Measurements from ENCODE around the gene TBX18. TPM values are rescaled to one million over a fixed set of nuclear protein-coding genes. Genes with fewer than 3 reads are reported as not detected.

TBX18 gene
- total and polyA plus RNA-seq, 2 donors (not counting 1 experiment from before 2014, with no cell fraction given) = 0.33 to 2.2 TPM

DNA sequence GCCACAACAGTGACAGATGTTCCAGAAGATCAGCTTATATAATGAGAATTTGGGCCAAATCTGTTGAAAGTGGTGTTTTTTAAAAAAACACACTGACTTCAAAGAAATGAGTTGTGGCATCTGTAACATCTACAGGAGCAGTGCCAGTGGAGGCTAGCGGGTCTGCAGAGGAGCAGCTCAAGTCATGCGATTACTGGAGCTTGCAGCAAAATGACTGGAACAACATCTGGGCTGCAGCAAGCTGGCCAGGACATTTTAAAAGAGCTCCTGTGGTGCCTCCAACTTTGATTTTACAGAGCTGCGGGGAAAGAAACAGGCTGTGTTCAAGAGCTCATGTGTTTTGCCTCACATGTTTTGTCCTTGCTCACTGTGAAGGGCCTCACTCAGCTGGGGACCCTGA lies 57.2 kb downstream of the TBX18 start:
- no peaks in the 10 kb centered on the region for H3K4me1 ChIP-seq (ENCODE audit: control insufficient read depth, extremely low read depth, insufficient read depth, low read length)
- no peaks in the 10 kb centered on the region for H3K36me3 ChIP-seq (ENCODE audit: control insufficient read depth, insufficient read depth, low read length)
- TF ChIP-seq EZH2 (IDR thresholded peaks at IDR 0.05; ENCODE audit: low read length, missing control alignments) = no peak
- TF ChIP-seq, protein P1, sequence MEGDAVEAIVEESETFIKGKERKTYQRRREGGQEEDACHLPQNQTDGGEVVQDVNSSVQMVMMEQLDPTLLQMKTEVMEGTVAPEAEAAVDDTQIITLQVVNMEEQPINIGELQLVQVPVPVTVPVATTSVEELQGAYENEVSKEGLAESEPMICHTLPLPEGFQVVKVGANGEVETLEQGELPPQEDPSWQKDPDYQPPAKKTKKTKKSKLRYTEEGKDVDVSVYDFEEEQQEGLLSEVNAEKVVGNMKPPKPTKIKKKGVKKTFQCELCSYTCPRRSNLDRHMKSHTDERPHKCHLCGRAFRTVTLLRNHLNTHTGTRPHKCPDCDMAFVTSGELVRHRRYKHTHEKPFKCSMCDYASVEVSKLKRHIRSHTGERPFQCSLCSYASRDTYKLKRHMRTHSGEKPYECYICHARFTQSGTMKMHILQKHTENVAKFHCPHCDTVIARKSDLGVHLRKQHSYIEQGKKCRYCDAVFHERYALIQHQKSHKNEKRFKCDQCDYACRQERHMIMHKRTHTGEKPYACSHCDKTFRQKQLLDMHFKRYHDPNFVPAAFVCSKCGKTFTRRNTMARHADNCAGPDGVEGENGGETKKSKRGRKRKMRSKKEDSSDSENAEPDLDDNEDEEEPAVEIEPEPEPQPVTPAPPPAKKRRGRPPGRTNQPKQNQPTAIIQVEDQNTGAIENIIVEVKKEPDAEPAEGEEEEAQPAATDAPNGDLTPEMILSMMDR (conservative IDR thresholded peaks at IDR 0.05 in 1 of 2, IDR thresholded peaks at IDR 0.05 in 1 of 2; ENCODE audit: low read depth in 1 of 2, low read length in 2 of 2) = no peak
- no peak overlapping the region for H2AFZ ChIP-seq (ENCODE audit: low read length)
- H3K9ac ChIP-seq (ENCODE audit: insufficient read depth, low read length) = no peak overlapping the region
- no peaks in the 10 kb centered on the region for H4K20me1 ChIP-seq (ENCODE audit: control insufficient read depth, extremely low read depth, insufficient read depth, low read length)
- H3K9me3 ChIP-seq (ENCODE audit: control insufficient read depth, insufficient read depth, low read depth, low read length) = no peaks in the 10 kb centered on the region
- H3K4me3 ChIP-seq (replicated peaks in 1 of 4; ENCODE audit: control extremely low read depth in 1 of 4, insufficient read depth in 1 of 4, low read depth in 3 of 4, low read length in 4 of 4) = no peak overlapping the region
- no peak overlapping the region for H3K27ac ChIP-seq (ENCODE audit: insufficient read depth, low read length)
- H3K79me2 ChIP-seq (ENCODE audit: control insufficient read depth, insufficient read depth, low read length) = no peaks in the 10 kb centered on the region
- H3K4me2 ChIP-seq (ENCODE audit: extremely low read depth, insufficient read depth, low read length) = no peak overlapping the region
- DNase-seq (ENCODE audit: low read depth in 2 of 2) = no peak
- no peaks in the 10 kb centered on the region for H3K27me3 ChIP-seq (ENCODE audit: control insufficient read depth, insufficient read depth, low read length)

DNA sequence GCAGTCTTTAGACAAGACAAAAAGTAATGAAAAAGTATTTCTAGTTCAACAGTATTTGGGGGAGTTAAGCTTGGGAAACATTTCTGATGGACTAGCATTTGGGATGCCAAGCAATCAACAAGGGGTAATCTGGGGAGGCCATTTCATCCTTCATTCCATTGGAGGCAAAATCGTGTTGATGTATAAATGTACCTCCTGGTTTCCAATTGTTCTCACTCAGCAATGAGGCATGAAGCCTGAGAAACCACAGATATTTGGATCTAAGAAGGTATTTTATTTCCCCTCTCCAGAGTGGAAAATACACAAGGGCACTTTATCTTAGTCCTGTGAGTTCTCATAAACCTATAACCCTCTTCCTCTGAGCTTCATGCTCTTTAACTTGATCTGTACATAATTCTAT lies 68.2 kb downstream of the TBX18 start:
- Histone ChIP-seq H4K20me1 (ENCODE audit: control insufficient read depth, extremely low read depth, insufficient read depth, low read length) (no peaks in the 10 kb centered on the region), H2AFZ (ENCODE audit: low read length) (no peak overlapping the region), H3K27me3 (ENCODE audit: control insufficient read depth, insufficient read depth, low read length) (no peaks in the 10 kb centered on the region), H3K4me3 (replicated peaks in 1 of 4; ENCODE audit: control extremely low read depth in 1 of 4, insufficient read depth in 1 of 4, low read depth in 3 of 4, low read length in 4 of 4) (no peak overlapping the region), H3K9me3 (ENCODE audit: control insufficient read depth, insufficient read depth, low read depth, low read length) (no peaks in the 10 kb centered on the region), H3K4me1 (ENCODE audit: control insufficient read depth, extremely low read depth, insufficient read depth, low read length) (no peaks in the 10 kb centered on the region), H3K9ac (ENCODE audit: insufficient read depth, low read length) (no peak overlapping the region), H3K36me3 (ENCODE audit: control insufficient read depth, insufficient read depth, low read length) (no peaks in the 10 kb centered on the region), H3K27ac (ENCODE audit: insufficient read depth, low read length) (no peak overlapping the region), H3K79me2 (ENCODE audit: control insufficient read depth, insufficient read depth, low read length) (no peaks in the 10 kb centered on the region), H3K4me2 (ENCODE audit: extremely low read depth, insufficient read depth, low read length) (no peak overlapping the region)
- peak in 1 of 2 donors; percentile 50 for DNase-seq (ENCODE audit: low read depth in 2 of 2)
- no peak for TF ChIP-seq EZH2 (IDR thresholded peaks at IDR 0.05; ENCODE audit: low read length, missing control alignments)
- TF ChIP-seq, protein P1 (conservative IDR thresholded peaks at IDR 0.05 in 1 of 2, IDR thresholded peaks at IDR 0.05 in 1 of 2; ENCODE audit: low read depth in 1 of 2, low read length in 2 of 2) = no peak

DNA sequence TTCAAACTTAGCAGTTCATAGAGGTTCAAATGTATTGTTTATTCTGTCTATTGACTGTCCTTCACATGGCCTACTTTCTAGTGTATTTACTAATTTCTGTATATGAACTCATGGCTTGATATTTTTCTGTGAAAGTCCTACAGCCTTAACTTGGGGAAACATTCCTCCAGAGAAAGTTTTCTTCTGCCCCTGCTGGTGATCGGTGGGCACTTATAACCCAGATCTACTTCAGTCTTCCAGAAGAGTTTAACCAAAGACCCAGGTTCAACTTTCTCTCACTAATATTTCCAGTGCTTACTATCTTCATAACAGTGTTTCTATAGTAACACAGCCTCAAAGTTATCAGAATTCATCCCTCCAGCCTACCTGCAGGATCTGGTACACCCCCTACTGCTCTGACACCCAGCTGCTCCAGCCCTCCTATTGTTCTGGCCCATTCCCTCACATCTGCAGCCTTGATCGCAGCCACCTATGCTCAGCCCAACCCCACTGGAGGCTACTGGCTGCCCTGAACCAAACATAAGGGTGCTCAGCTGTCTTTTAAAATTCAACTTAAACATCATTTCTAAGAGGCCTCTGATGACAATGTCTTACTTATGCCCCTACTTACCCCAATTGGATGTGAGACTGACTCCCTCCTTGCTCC lies 72.3 kb downstream of the TBX18 start:
- H3K4me3 ChIP-seq (replicated peaks in 1 of 4; ENCODE audit: control extremely low read depth in 1 of 4, insufficient read depth in 1 of 4, low read depth in 3 of 4, low read length in 4 of 4) = no peak overlapping the region
- H2AFZ ChIP-seq (ENCODE audit: low read length) = no peak overlapping the region
- no peaks in the 10 kb centered on the region for H3K79me2 ChIP-seq (ENCODE audit: control insufficient read depth, insufficient read depth, low read length)
- no peaks in the 10 kb centered on the region for H3K9me3 ChIP-seq (ENCODE audit: control insufficient read depth, insufficient read depth, low read depth, low read length)
- no peaks in the 10 kb centered on the region for H3K4me1 ChIP-seq (ENCODE audit: control insufficient read depth, extremely low read depth, insufficient read depth, low read length)
- DNase-seq (ENCODE audit: low read depth in 2 of 2) = no peak
- no peaks in the 10 kb centered on the region for H4K20me1 ChIP-seq (ENCODE audit: control insufficient read depth, extremely low read depth, insufficient read depth, low read length)
- TF ChIP-seq, protein P1 (conservative IDR thresholded peaks at IDR 0.05 in 1 of 2, IDR thresholded peaks at IDR 0.05 in 1 of 2; ENCODE audit: low read depth in 1 of 2, low read length in 2 of 2) = no peak
- no peak for TF ChIP-seq EZH2 (IDR thresholded peaks at IDR 0.05; ENCODE audit: low read length, missing control alignments)
- no peak overlapping the region for H3K4me2 ChIP-seq (ENCODE audit: extremely low read depth, insufficient read depth, low read length)
- no peaks in the 10 kb centered on the region for H3K27me3 ChIP-seq (ENCODE audit: control insufficient read depth, insufficient read depth, low read length)
- no peak overlapping the region for H3K27ac ChIP-seq (ENCODE audit: insufficient read depth, low read length)
- no peak overlapping the region for H3K9ac ChIP-seq (ENCODE audit: insufficient read depth, low read length)
- no peaks in the 10 kb centered on the region for H3K36me3 ChIP-seq (ENCODE audit: control insufficient read depth, insufficient read depth, low read length)

Data from fibroblast of lung (primary cell).